Activated CD4-positive, alpha-beta T cell treated with anti-CD3 and anti-CD28 coated beads for 36 hours (primary cell): ENCODE measurements around the gene LRP1-AS. TPM values are rescaled to one million over a fixed set of nuclear protein-coding genes. Genes with fewer than 3 reads are reported as not detected.

Experiments
- ATAC-seq: fragments of 200-7000 bp; cut with Tn5 transposase; one replicate; pipeline ENCODE4 v1.10.0; 2021; ENCODE audit warnings: mild to moderate bottlenecking, moderate library complexity
- CTCF ChIA-PET: fragments of 350-600 bp; sonication (Branson Sonifier 250); formaldehyde crosslinking; loops from one replicate; lab custom pipeline; 2021; ENCODE audit warnings: antibody characterized with exemption; lab: Charles Lee
- POLR2A ChIA-PET: fragments of 350-600 bp; sonication (Branson Sonifier 250); formaldehyde crosslinking; loops from one replicate; lab custom pipeline; 2021; ENCODE audit warnings: antibody characterized with exemption, inconsistent platforms; lab: Charles Lee
- DNase-seq: peaks from one replicate; pipeline ENCODE4 v3.0.0-alpha.2; 2020
- H3K27ac Mint-ChIP-seq: one replicate; pipeline ENCODE4 v1.8.0; 2021; ENCODE audit warnings: mixed read lengths
- H3K27me3 Mint-ChIP-seq: one replicate; pipeline ENCODE4 v1.8.0; 2021; ENCODE audit warnings: mixed read lengths
- H3K36me3 Mint-ChIP-seq: one replicate; pipeline ENCODE4 v1.8.0; 2021; ENCODE audit warnings: low read depth, mixed read lengths
- H3K4me1 Mint-ChIP-seq: one replicate; pipeline ENCODE4 v1.8.0; 2021; ENCODE audit warnings: mixed read lengths
- H3K4me3 Mint-ChIP-seq: one replicate; pipeline ENCODE4 v1.8.0; 2021; ENCODE audit warnings: mild to moderate bottlenecking, moderate library complexity, mixed read lengths
- H3K9me3 Mint-ChIP-seq: one replicate; pipeline ENCODE4 v1.8.0; 2021; ENCODE audit warnings: low read depth, mixed read lengths
- intact Hi-C, 2 experiments: fragments of 100-400 bp; cut with DNase I in 1 of 2; cut with micrococcal nuclease in 1 of 2; formaldehyde crosslinking; loops; one replicate each; pipeline versions ENCODE4 v1.14.2 to v1.15.1; 2022 to 2024; cut with DNase I, micrococcal nuclease
- total RNA-seq, 2 experiments: library from RNA; stranded (reverse); gene quantifications; one replicate each; pipeline ENCODE4 v1.2.3, GENCODE V29; 2021

Gene LRP1-AS
- total RNA-seq, 2 experiments from 2014 or later: not detected

- ATAC-seq: no peak
- intact Hi-C loops: no loop called here
- no peaks in the 10 kb centered on the region for H3K27me3 Mint-ChIP-seq
- peaks cover under 1% of the 10 kb centered on the region for H3K4me1 Mint-ChIP-seq
- DNase-seq: no peak
- H3K36me3 Mint-ChIP-seq: no peaks in the 10 kb centered on the region
- no peak overlapping the region for H3K4me3 Mint-ChIP-seq
- POLR2A ChIA-PET: no interaction called here
- no peaks in the 10 kb centered on the region for H3K9me3 Mint-ChIP-seq
- H3K27ac Mint-ChIP-seq: no peak overlapping the region
- CTCF ChIA-PET: interaction anchor here (0.6 to 10.6 kb wide), 4 partner anchors 55 to 434 kb away, joined by 3 to 156 read pairs (median 4); partner anchors contain the start of gene LRP1
Measured at GRCh38 chr12:57188090-57188425, 40.6 kb upstream of the LRP1-AS start.

- Mint-ChIP-seq H3K9me3 (no peaks in the 10 kb centered on the region), H3K27ac (no peak overlapping the region), H3K4me3 (no peak overlapping the region), H3K36me3 (no peaks in the 10 kb centered on the region), H3K27me3 (no peaks in the 10 kb centered on the region), H3K4me1 (peaks cover 2% of the 10 kb centered on the region)
- POLR2A ChIA-PET: no interaction called here
- intact Hi-C loops: no loop called here
- no peak for DNase-seq
- no peak for ATAC-seq
- CTCF ChIA-PET: interaction anchor here (0.6 to 10.6 kb wide), 8 partner anchors 14 to 433 kb away, joined by 3 to 156 read pairs (median 4); partner anchors contain the start of gene LRP1
Measured at GRCh38 chr12:57187222-57188089, 40.0 kb upstream of the LRP1-AS start.

- Mint-ChIP-seq H3K27ac (no peak overlapping the region), H3K4me3 (no peak overlapping the region), H3K4me1 (peaks cover 2% of the 10 kb centered on the region), H3K36me3 (no peaks in the 10 kb centered on the region), H3K9me3 (no peaks in the 10 kb centered on the region), H3K27me3 (no peaks in the 10 kb centered on the region)
- intact Hi-C loops: no loop called here
- ChIA-PET POLR2A (no interaction called here), CTCF (interaction anchor here (0.6 to 10.6 kb wide), 10 partner anchors 13 to 428 kb away, joined by 3 to 156 read pairs (median 3); partner anchors contain the start of gene LRP1)
- ATAC-seq (no peak), DNase-seq (no peak)
Measured at GRCh38 chr12:57185906-57186508, 38.6 kb upstream of the LRP1-AS start.

- peaks cover 2% of the 10 kb centered on the region for H3K4me1 Mint-ChIP-seq
- intact Hi-C loops: no loop called here
- no peak overlapping the region for H3K27ac Mint-ChIP-seq
- ChIA-PET CTCF (interaction anchor here (1.1 to 10.6 kb wide), 4 partner anchors 11 to 180 kb away, joined by 3 to 156 read pairs (median 14); partner anchors contain the start of gene LRP1), POLR2A (no interaction called here)
- H3K27me3 Mint-ChIP-seq: no peaks in the 10 kb centered on the region
- ATAC-seq (no peak), DNase-seq (no peak)
- no peaks in the 10 kb centered on the region for H3K36me3 Mint-ChIP-seq
- no peak overlapping the region for H3K4me3 Mint-ChIP-seq
- H3K9me3 Mint-ChIP-seq: no peaks in the 10 kb centered on the region
Measured at GRCh38 chr12:57185403-57185802, 38.0 kb upstream of the LRP1-AS start.

GRCh38 chr12:57183939-57184725, 36.7 kb upstream of the LRP1-AS start:
- POLR2A ChIA-PET: no interaction called here

GRCh38 chr12:57182918-57183575, 35.6 kb upstream of the LRP1-AS start:
- peaks cover 2% of the 10 kb centered on the region for H3K4me1 Mint-ChIP-seq
- H3K9me3 Mint-ChIP-seq: no peaks in the 10 kb centered on the region
- no peaks in the 10 kb centered on the region for H3K36me3 Mint-ChIP-seq
- H3K4me3 Mint-ChIP-seq: no peak overlapping the region
- ATAC-seq (peak; percentile 99), DNase-seq (peak; percentile 89)
- no peak overlapping the region for H3K27ac Mint-ChIP-seq
- intact Hi-C loops: loop anchor here (1.0 to 5.0 kb wide), 7 partner anchors 59 to 426 kb away; partner anchors contain the start of gene ZBTB39 (in 2 of the 2)
- POLR2A ChIA-PET: no interaction called here
- CTCF ChIA-PET: interaction anchor here (0.6 to 10.6 kb wide), 23 partner anchors 9 to 1151 kb away, joined by 3 to 156 read pairs (median 3); partner anchors contain the start of genes LRP1 and STAT6
- no peaks in the 10 kb centered on the region for H3K27me3 Mint-ChIP-seq

More at GRCh38 chr12:57183939-57184725, 36.7 kb upstream of the LRP1-AS start:
- intact Hi-C loops: loop anchor here (1.0 to 5.0 kb wide), 7 partner anchors 59 to 427 kb away; partner anchors contain the start of gene ZBTB39 (in 2 of the 2)
- CTCF ChIA-PET: interaction anchor here (0.7 to 10.6 kb wide), 11 partner anchors 10 to 1152 kb away, joined by 3 to 156 read pairs (median 6); partner anchors contain the start of genes LRP1 and STAT6
- ATAC-seq (no peak), DNase-seq (no peak)
- Mint-ChIP-seq H3K27me3 (no peaks in the 10 kb centered on the region), H3K4me3 (no peak overlapping the region), H3K36me3 (no peaks in the 10 kb centered on the region), H3K9me3 (no peaks in the 10 kb centered on the region), H3K4me1 (peaks cover 2% of the 10 kb centered on the region), H3K27ac (no peak overlapping the region)

- no peak overlapping the region for H3K4me3 Mint-ChIP-seq
- intact Hi-C loops: loop anchor here (2.0 to 5.0 kb wide), 3 partner anchors 61 to 174 kb away; partner anchors contain the start of gene ZBTB39 (in 1 of the 2)
- no peaks in the 10 kb centered on the region for H3K27me3 Mint-ChIP-seq
- no peak for ATAC-seq
- ChIA-PET CTCF (interaction anchor here (0.6 to 10.6 kb wide), 10 partner anchors 9 to 428 kb away, joined by 3 to 156 read pairs (median 4); partner anchors contain the start of genes LRP1 and STAT6), POLR2A (no interaction called here)
- peaks cover 2% of the 10 kb centered on the region for H3K4me1 Mint-ChIP-seq
- H3K27ac Mint-ChIP-seq: no peak overlapping the region
- H3K36me3 Mint-ChIP-seq: no peaks in the 10 kb centered on the region
- no peak for DNase-seq
- no peaks in the 10 kb centered on the region for H3K9me3 Mint-ChIP-seq
Measured at GRCh38 chr12:57181561-57182155, 34.2 kb upstream of the LRP1-AS start.

GRCh38 chr12:57181072-57181471, 33.7 kb upstream of the LRP1-AS start:
- H3K27ac Mint-ChIP-seq: no peak overlapping the region
- no peaks in the 10 kb centered on the region for H3K9me3 Mint-ChIP-seq
- POLR2A ChIA-PET: no interaction called here
- CTCF ChIA-PET: interaction anchor here (0.8 to 10.6 kb wide), 10 partner anchors 8 to 112 kb away, joined by 3 to 156 read pairs (median 4); partner anchors contain the start of genes LRP1 and STAT6
- ATAC-seq: no peak
- peaks cover 2% of the 10 kb centered on the region for H3K4me1 Mint-ChIP-seq
- no peak for DNase-seq
- H3K36me3 Mint-ChIP-seq: no peaks in the 10 kb centered on the region
- intact Hi-C loops: loop anchor here in 1 of 2 experiments (5.0 kb wide), 1 partner anchor 174 kb away; the partner anchor contains the start of gene ZBTB39
- H3K4me3 Mint-ChIP-seq: no peak overlapping the region
- H3K27me3 Mint-ChIP-seq: no peaks in the 10 kb centered on the region

- Mint-ChIP-seq H3K4me1 (peaks cover 2% of the 10 kb centered on the region), H3K4me3 (no peak overlapping the region), H3K36me3 (no peaks in the 10 kb centered on the region), H3K27ac (no peak overlapping the region), H3K27me3 (no peaks in the 10 kb centered on the region), H3K9me3 (no peaks in the 10 kb centered on the region)
- ChIA-PET POLR2A (interaction anchor here (1.1 kb wide), 1 partner anchor 68 kb away, joined by 6 read pairs; no protein-coding TSS in a partner anchor), CTCF (interaction anchor here (0.5 to 10.6 kb wide), 10 partner anchors 9 to 1464 kb away, joined by 3 to 156 read pairs (median 5); partner anchors contain the start of genes BLOC1S1, LRP1, SHMT2 and STAT6)
- intact Hi-C loops: loop anchor here in 1 of 2 experiments (5.0 kb wide), 1 partner anchor 173 kb away; the partner anchor contains the start of gene ZBTB39
- DNase-seq: no peak
- no peak for ATAC-seq
Measured at GRCh38 chr12:57180321-57180989, 33.0 kb upstream of the LRP1-AS start.
